Suprapubic skin (tissue), 4 donors: ENCODE results near the gene TEX264. TPM values are rescaled to one million over a fixed set of nuclear protein-coding genes. Genes with fewer than 3 reads are reported as not detected.

ENCODE experiments used
- DNase-seq, 2 donors: peaks; one replicate each; pipeline ENCODE4 v3.0.0-alpha.2; 2019; ENCODE audit warnings: low spot score in 2 of 2
- H3K27ac ChIP-seq: fragments of 200-600 bp; sonication (generic); one replicate; pipeline ENCODE4 v1.5.1; 2019
- H3K27me3 ChIP-seq: fragments of 200-600 bp; sonication (generic); one replicate; pipeline ENCODE4 v1.5.1; 2019
- H3K36me3 ChIP-seq: fragments of 200-600 bp; sonication (generic); one replicate; pipeline ENCODE4 v1.5.1; 2019
- H3K4me1 ChIP-seq: fragments of 200-600 bp; sonication (generic); one replicate; pipeline ENCODE4 v1.5.1; 2019
- H3K4me3 ChIP-seq: fragments of 200-600 bp; sonication (generic); one replicate; pipeline ENCODE4 v1.5.1; 2019; ENCODE audit warnings: mild to moderate bottlenecking
- H3K9me3 ChIP-seq: fragments of 200-600 bp; sonication (generic); one replicate; pipeline ENCODE4 v1.5.1; 2019
- CTCF ChIP-seq, 2 donors: fragments of 200-600 bp in 1 of 2; fragments of 450-650 bp in 1 of 2; sonication (generic) in 1 of 2; IDR thresholded peaks; one replicate each; pipeline ENCODE4 v1.5.1; 2016 to 2019; ENCODE audit warnings: antibody characterized with exemption in 2 of 2, mild to moderate bottlenecking in 1 of 2, moderate library complexity in 1 of 2
- EP300 ChIP-seq: sonication (generic); formaldehyde crosslinking; IDR thresholded peaks from one replicate; pipeline ENCODE4 v1.6.1; 2017; ENCODE audit warnings: antibody characterized with exemption
- POLR2A ChIP-seq, 2 donors: fragments of 450-650 bp; IDR thresholded peaks; one replicate each; pipeline ENCODE4 v1.6.1; 2017; ENCODE audit warnings: antibody characterized with exemption in 2 of 2, mild to moderate bottlenecking in 2 of 2, moderate library complexity in 2 of 2
- POLR2AphosphoS5 ChIP-seq, 3 donors: sonication (generic); formaldehyde crosslinking; IDR thresholded peaks; one replicate each; pipeline ENCODE4 v1.6.1; 2017; ENCODE audit warnings: antibody characterized with exemption in 3 of 3
- WGBS: methylation state at CpG from one replicate; pipeline ENCODE4 v1.1.5; 2018; 5-methylcytosine and 5-hydroxymethylcytosine counted together
- total RNA-seq, 4 donors: library from RNA; depleted of rRNA; stranded (reverse); fragments of >200 nt; gene quantifications; one replicate each; pipeline ENCODE4 v1.1.0, GENCODE V29; 2016

Gene TEX264
- total RNA-seq, 4 donors from 2014 or later: 52.3 to 137 (median 129) TPM

GRCh38 chr3:51687431-51688205, 16.6 kb downstream of the TEX264 start:
- Histone ChIP-seq H3K27ac (peak overlapping the region; percentile 79), H3K4me3 (no peak overlapping the region), H3K36me3 (peaks cover 66% of the 10 kb centered on the region), H3K4me1 (peaks cover 49% of the 10 kb centered on the region), H3K27me3 (no peaks in the 10 kb centered on the region), H3K9me3 (no peaks in the 10 kb centered on the region)
- no peak for DNase-seq
- 55% methylated on average over 13 of the region's 14 CpGs for WGBS
- no peak for TF ChIP-seq POLR2AphosphoS5 (IDR thresholded peaks at IDR 0.05)
- no peak for TF ChIP-seq CTCF (IDR thresholded peaks at IDR 0.05)
- no peak for TF ChIP-seq POLR2A (IDR thresholded peaks at IDR 0.05)
- TF ChIP-seq EP300: no peak

GRCh38 chr3:51688206-51688600, 17.2 kb downstream of the TEX264 start:
- Histone ChIP-seq H3K27me3 (no peaks in the 10 kb centered on the region), H3K36me3 (peaks cover 72% of the 10 kb centered on the region), H3K9me3 (no peaks in the 10 kb centered on the region), H3K4me3 (no peak overlapping the region), H3K27ac (no peak overlapping the region), H3K4me1 (peaks cover 43% of the 10 kb centered on the region)
- TF ChIP-seq EP300: no peak
- no peak for TF ChIP-seq POLR2AphosphoS5 (IDR thresholded peaks at IDR 0.05)
- TF ChIP-seq POLR2A (IDR thresholded peaks at IDR 0.05): no peak
- TF ChIP-seq CTCF (IDR thresholded peaks at IDR 0.05): no peak
- 79% methylated on average over 3 of the region's 3 CpGs for WGBS
- no peak for DNase-seq

GRCh38 chr3:51691021-51691420, 20.0 kb downstream of the TEX264 start:
- H3K4me1 ChIP-seq: peaks cover 25% of the 10 kb centered on the region
- no peaks in the 10 kb centered on the region for H3K27me3 ChIP-seq
- no peaks in the 10 kb centered on the region for H3K9me3 ChIP-seq
- no peak overlapping the region for H3K27ac ChIP-seq
- WGBS: 40% methylated on average over 2 of the region's 5 CpGs
- H3K4me3 ChIP-seq: no peak overlapping the region
- TF ChIP-seq CTCF (IDR thresholded peaks at IDR 0.05): no peak
- TF ChIP-seq POLR2AphosphoS5 (IDR thresholded peaks at IDR 0.05): no peak
- no peak for TF ChIP-seq POLR2A (IDR thresholded peaks at IDR 0.05)
- no peak for TF ChIP-seq EP300
- peaks cover 71% of the 10 kb centered on the region for H3K36me3 ChIP-seq
- DNase-seq: no peak

- 50% methylated on average over 3 of the region's 3 CpGs for WGBS
These were observed 20.9 kb downstream of the TEX264 start for GRCh38 chr3:51691949-51692348.

More at GRCh38 chr3:51691949-51692348, 20.9 kb downstream of the TEX264 start:
- Histone ChIP-seq H3K27me3 (no peaks in the 10 kb centered on the region), H3K4me3 (no peak overlapping the region), H3K9me3 (no peaks in the 10 kb centered on the region), H3K4me1 (peaks cover 16% of the 10 kb centered on the region), H3K36me3 (peaks cover 71% of the 10 kb centered on the region), H3K27ac (no peak overlapping the region)
- TF ChIP-seq POLR2A (IDR thresholded peaks at IDR 0.05) (no peak), EP300 (no peak), CTCF (IDR thresholded peaks at IDR 0.05) (no peak), POLR2AphosphoS5 (IDR thresholded peaks at IDR 0.05) (no peak)
- no peak for DNase-seq
